Measurements from ENCODE around the gene BCKDHA.
"Not testable (repeated sequence)": the region's sequence is repeated elsewhere in the genome, so short reads cannot be mapped to it uniquely, and the experiment has no call there.

Gene BCKDHA

GRCh38 chr19:41367848-41368301 is 29.7 kb upstream of the BCKDHA start:
- no peak for TF ChIP-seq CTCF (conservative IDR thresholded peaks at IDR 0.05; ENCODE audit: low read depth, low read length)
- DNase-seq (ENCODE audit: low read depth): peak; percentile 79
- H3K4me3 ChIP-seq (ENCODE audit: low read length): no peak overlapping the region

- DNase-seq (ENCODE audit: low read depth): no peak
- TF ChIP-seq CTCF (conservative IDR thresholded peaks at IDR 0.05; ENCODE audit: low read depth, low read length): no peak
- H3K4me3 ChIP-seq (ENCODE audit: low read length): no peak overlapping the region
Measured at GRCh38 chr19:41369769-41370168, 27.8 kb upstream of the BCKDHA start.

GRCh38 chr19:41371119-41371518 is 26.5 kb upstream of the BCKDHA start:
- H3K4me3 ChIP-seq (ENCODE audit: low read length); DNase-seq (ENCODE audit: low read depth): not testable (repeated sequence)

GRCh38 chr19:41371541-41371940 is 26.1 kb upstream of the BCKDHA start:
- no peak overlapping the region for H3K4me3 ChIP-seq (ENCODE audit: low read length)
- TF ChIP-seq CTCF (conservative IDR thresholded peaks at IDR 0.05; ENCODE audit: low read depth, low read length): no peak
- no peak for DNase-seq (ENCODE audit: low read depth)

GRCh38 chr19:41372501-41372900 is 25.1 kb upstream of the BCKDHA start:
- no peak for TF ChIP-seq CTCF (conservative IDR thresholded peaks at IDR 0.05; ENCODE audit: low read depth, low read length)
- no peak overlapping the region for H3K4me3 ChIP-seq (ENCODE audit: low read length)
- DNase-seq (ENCODE audit: low read depth): no peak

- TF ChIP-seq CTCF (conservative IDR thresholded peaks at IDR 0.05; ENCODE audit: low read depth, low read length): no peak
- no peak overlapping the region for H3K4me3 ChIP-seq (ENCODE audit: low read length)
- DNase-seq (ENCODE audit: low read depth): peak; percentile 44
Measured at GRCh38 chr19:41373993-41374392, 23.6 kb upstream of the BCKDHA start.

- DNase-seq (ENCODE audit: low read depth): no peak
- TF ChIP-seq CTCF (conservative IDR thresholded peaks at IDR 0.05; ENCODE audit: low read depth, low read length): no peak
- peak within 1 kb of the TSS; percentile 63 for H3K4me3 ChIP-seq (ENCODE audit: low read length)
Measured at GRCh38 chr19:41376241-41376997, 21.2 kb upstream of the BCKDHA start, which contains the start of gene TMEM91. Gene TMEM91 (plus strand): TSS chr19:41376533. CDS start chr19:41378310, 1,777 bp downstream.

All from retinal pigment epithelial cell (primary cell).